SK-N-SH treated with all-trans-retinoic acid at 6 μM for 48 hours (cell line): ENCODE measurements around the gene SEC22C.

Experiments used
- ATAC-seq: fragments of 200-7000 bp; cut with Tn5 transposase; 3 replicates; pipeline ENCODE4 v1.9.1; 2020; ENCODE audit warnings: mild to moderate bottlenecking, moderate library complexity
- ARNTL ChIP-seq: fragments of 450-650 bp; formaldehyde crosslinking; IDR thresholded peaks from 2 replicates; pipeline ENCODE4 v1.5.0; 2020; ENCODE audit warnings: low read depth, mild to moderate bottlenecking, moderate library complexity, borderline replicate concordance
- BACH2 ChIP-seq: fragments of 250-450 bp; sonication (Bioruptor Pico); IDR thresholded peaks from 2 replicates; pipeline ENCODE4 v1.9.0; 2021; ENCODE audit warnings: mild to moderate bottlenecking, borderline replicate concordance
- CREB5 ChIP-seq: fragments of 250-450 bp; sonication (Bioruptor Pico); IDR thresholded peaks from 2 replicates; pipeline ENCODE4 v1.5.1; 2020; ENCODE audit warnings: low read depth, mild to moderate bottlenecking, moderate library complexity
- CSDC2 ChIP-seq: fragments of 250-450 bp; sonication (Bioruptor Pico); IDR thresholded peaks from 2 replicates; pipeline ENCODE4 v1.5.0; 2020; ENCODE audit warnings: mild to moderate bottlenecking, moderate library complexity
- CSRNP3 ChIP-seq: fragments of 250-450 bp; sonication (Bioruptor Pico); IDR thresholded peaks from 2 replicates; pipeline ENCODE4 v1.5.1; 2021; ENCODE audit warnings: mild to moderate bottlenecking, moderate library complexity
- ESRRG ChIP-seq: fragments of 250-450 bp; sonication (Bioruptor Pico); IDR thresholded peaks from 2 replicates; pipeline ENCODE4 v1.6.1; 2021; ENCODE audit warnings: mild to moderate bottlenecking
- GLIS3 ChIP-seq: fragments of 250-450 bp; sonication (Bioruptor Pico); IDR thresholded peaks from 2 replicates; pipeline ENCODE4 v1.5.0; 2020; ENCODE audit warnings: mild to moderate bottlenecking, moderate library complexity
- ISL1 ChIP-seq: fragments of 250-450 bp; sonication (Bioruptor Pico); IDR thresholded peaks from 2 replicates; pipeline ENCODE4 v2.1.2; 2022; ENCODE audit warnings: mild to moderate bottlenecking, moderate library complexity
- OSR1 ChIP-seq: fragments of 250-450 bp; sonication (Bioruptor Pico); IDR thresholded peaks from 2 replicates; pipeline ENCODE4 v1.8.0; 2022; ENCODE audit warnings: moderate library complexity, mild to moderate bottlenecking, inconsistent platforms
- PATZ1 ChIP-seq: fragments of 250-450 bp; sonication (Bioruptor Pico); IDR thresholded peaks from 2 replicates; pipeline ENCODE4 v1.8.0; 2020; ENCODE audit warnings: mild to moderate bottlenecking, moderate library complexity, borderline replicate concordance
- POU6F1 ChIP-seq: fragments of 250-450 bp; sonication (Bioruptor Pico); IDR thresholded peaks from 2 replicates; pipeline ENCODE4 v1.8.0; 2021; ENCODE audit warnings: low read depth, mild to moderate bottlenecking, moderate library complexity, borderline replicate concordance
- PPARA ChIP-seq: fragments of 250-450 bp; sonication (Bioruptor Pico); IDR thresholded peaks from 2 replicates; pipeline ENCODE4 v1.5.0; 2020; ENCODE audit warnings: mild to moderate bottlenecking, borderline replicate concordance
- RARB ChIP-seq: fragments of 250-450 bp; sonication (Bioruptor Pico); IDR thresholded peaks from 2 replicates; pipeline ENCODE4 v1.8.0; 2021; ENCODE audit warnings: mild to moderate bottlenecking, moderate library complexity
- SNAI2 ChIP-seq: fragments of 250-450 bp; sonication (Bioruptor Pico); IDR thresholded peaks from 2 replicates; pipeline ENCODE4 v1.5.0; 2020; ENCODE audit warnings: mild to moderate bottlenecking, moderate library complexity
- TCF4 ChIP-seq: fragments of 250-450 bp; sonication (Bioruptor Pico); IDR thresholded peaks from 2 replicates; pipeline ENCODE4 v1.8.0; 2021; ENCODE audit warnings: mild to moderate bottlenecking, moderate library complexity, borderline replicate concordance
- TOX ChIP-seq: fragments of 250-450 bp; sonication (Bioruptor Pico); IDR thresholded peaks from 2 replicates; pipeline ENCODE4 v1.8.0; 2021; ENCODE audit warnings: mild to moderate bottlenecking, moderate library complexity, borderline replicate concordance
- TSHZ2 ChIP-seq: fragments of 250-450 bp; sonication (Bioruptor Pico); IDR thresholded peaks from 2 replicates; pipeline ENCODE4 v1.5.0; 2020; ENCODE audit warnings: mild to moderate bottlenecking, moderate library complexity
- ZC3H10 ChIP-seq: fragments of 250-450 bp; sonication (Bioruptor Pico); IDR thresholded peaks from 2 replicates; pipeline ENCODE4 v1.5.1; 2021; ENCODE audit warnings: mild to moderate bottlenecking, moderate library complexity
- ZFP3 ChIP-seq: fragments of 250-450 bp; sonication (Bioruptor Pico); IDR thresholded peaks from 2 replicates; pipeline ENCODE4 v1.5.0; 2020; ENCODE audit warnings: mild to moderate bottlenecking, moderate library complexity
- ZFP30 ChIP-seq: fragments of 450-650 bp; formaldehyde crosslinking; IDR thresholded peaks from 2 replicates; pipeline ENCODE4 v1.5.0; 2022; ENCODE audit warnings: mild to moderate bottlenecking, moderate library complexity
- ZNF8 ChIP-seq: fragments of 450-650 bp; formaldehyde crosslinking; IDR thresholded peaks from 2 replicates; pipeline ENCODE4 v1.5.0; 2020; ENCODE audit warnings: mild to moderate bottlenecking, moderate library complexity

Gene SEC22C

GRCh38 chr3:42525736-42526345, 55.9 kb downstream of the SEC22C start:
- no peak for ATAC-seq
- TF ChIP-seq ZC3H10 (CRISPR knock-in tag) (no peak), ZFP30 (no peak), ZFP3 (no peak), RARB (CRISPR knock-in tag) (no peak), CSDC2 (CRISPR knock-in tag) (no peak), ISL1 (CRISPR knock-in tag) (no peak), GLIS3 (CRISPR knock-in tag) (no peak)
- TF ChIP-seq, all 23 proteins: peak for 0

GRCh38 chr3:42525212-42525611, 56.6 kb downstream of the SEC22C start:
- no peak for ATAC-seq
- TF ChIP-seq ARNTL (CRISPR knock-in tag) (no peak), TSHZ2 (no peak), GLIS3 (CRISPR knock-in tag) (no peak)

- TF ChIP-seq GLIS3 (CRISPR knock-in tag) (no peak), PPARA (CRISPR knock-in tag) (no peak), ZNF8 (CRISPR knock-in tag) (no peak), ESRRG (CRISPR knock-in tag) (no peak), BACH2 (CRISPR knock-in tag) (no peak), CREB5 (CRISPR knock-in tag) (no peak), CSDC2 (CRISPR knock-in tag) (no peak), POU6F1 (CRISPR knock-in tag) (no peak), SNAI2 (CRISPR knock-in tag) (no peak), ISL1 (CRISPR knock-in tag) (no peak), TOX (CRISPR knock-in tag) (no peak), RARB (CRISPR knock-in tag) (no peak), CSRNP3 (CRISPR knock-in tag) (no peak), TCF4 (CRISPR knock-in tag) (no peak), ARNTL (CRISPR knock-in tag) (no peak), PATZ1 (no peak), OSR1 (CRISPR knock-in tag) (no peak), ZFP3 (no peak)
- ATAC-seq = no peak
Observed at GRCh38 chr3:42524751-42525150, 57.0 kb downstream of the SEC22C start.
